ENCODE data around the gene SORBS2.
A peak's percentile ranks its signal among the peaks of the same experiment; 100 is the strongest.

SORBS2 gene

DNA sequence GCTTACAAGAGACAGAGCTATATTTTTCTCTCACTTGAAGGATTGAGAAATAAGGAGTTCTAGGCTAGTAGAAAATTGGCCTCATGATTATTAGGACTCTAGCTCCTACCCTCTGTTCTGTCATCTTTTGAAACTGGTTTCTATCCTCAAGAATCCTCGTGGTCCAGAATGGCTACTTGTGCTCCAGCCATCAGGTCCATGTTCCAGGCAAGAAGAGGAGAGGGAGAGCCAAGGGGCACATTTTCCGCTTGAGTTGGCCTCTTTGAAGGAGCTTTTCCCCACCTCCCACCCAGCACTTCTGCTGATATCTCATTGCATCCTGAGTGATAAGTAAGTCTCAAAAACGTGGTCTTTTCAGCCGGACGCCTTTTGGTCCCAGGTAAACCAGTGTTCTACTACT, 7.2 kb upstream of the SORBS2 start:
- no peaks in the 10 kb centered on the region for H3K36me3 ChIP-seq (ENCODE audit: insufficient read depth, low read length)

GRCh38 chr4:185817403-185817818, 5.4 kb upstream of the SORBS2 start:
- H3K9ac ChIP-seq (ENCODE audit: low read depth, low read length): no peak overlapping the region
- H3K4me1 ChIP-seq (ENCODE audit: insufficient read depth, low read length): peaks cover 15% of the 10 kb centered on the region
- no peaks in the 10 kb centered on the region for H3K27me3 ChIP-seq (ENCODE audit: insufficient read depth, low read length)
- no peak overlapping the region for H3K4me3 ChIP-seq (ENCODE audit: low read length)
- H3K9me3 ChIP-seq (ENCODE audit: insufficient read depth, low read depth, low read length): no peaks in the 10 kb centered on the region
- no peak overlapping the region for H3K27ac ChIP-seq (ENCODE audit: low read depth, low read length)
- no peaks in the 10 kb centered on the region for H3K36me3 ChIP-seq (ENCODE audit: insufficient read depth, low read length)
- 88% methylated on average over 8 of the region's 8 CpGs for WGBS

More for the DNA sequence above, 7.2 kb upstream of the SORBS2 start:
- Histone ChIP-seq H3K27me3 (ENCODE audit: insufficient read depth, low read length) (no peaks in the 10 kb centered on the region), H3K9ac (ENCODE audit: low read depth, low read length) (no peak overlapping the region), H3K4me1 (ENCODE audit: insufficient read depth, low read length) (peaks cover 18% of the 10 kb centered on the region; the same call in 1 of the 2 replicates), H3K27ac (ENCODE audit: low read depth, low read length) (no peak overlapping the region), H3K9me3 (ENCODE audit: insufficient read depth, low read depth, low read length) (no peaks in the 10 kb centered on the region), H3K4me3 (ENCODE audit: low read length) (no peak overlapping the region)
- WGBS: 96% methylated on average over 5 of the region's 5 CpGs

DNA sequence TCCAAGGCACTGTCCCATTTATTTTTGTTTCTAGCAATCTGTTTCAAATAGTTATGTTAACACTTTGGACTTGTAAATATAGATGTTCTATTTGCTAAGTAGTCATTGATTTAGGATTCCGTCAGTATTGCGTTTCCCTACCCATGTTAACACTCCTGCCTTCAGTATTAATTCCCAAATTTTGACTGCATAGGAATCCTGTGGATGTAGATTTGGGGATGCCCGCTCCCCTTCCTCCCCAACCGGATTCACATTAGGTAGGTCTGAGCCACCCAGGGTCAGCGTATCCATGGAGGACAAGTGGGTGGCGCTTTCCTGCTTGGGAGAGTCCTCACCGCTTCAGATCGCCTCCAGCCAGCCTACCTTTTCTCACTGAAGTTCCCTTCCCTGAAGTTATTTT, 1.1 kb upstream of the SORBS2 start:
- Histone ChIP-seq H3K36me3 (ENCODE audit: insufficient read depth, low read length) (no peaks in the 10 kb centered on the region), H3K9ac (ENCODE audit: low read depth, low read length) (no peak overlapping the region), H3K27me3 (ENCODE audit: insufficient read depth, low read length) (no peaks in the 10 kb centered on the region), H3K4me3 (ENCODE audit: low read length) (no peak overlapping the region), H3K27ac (ENCODE audit: low read depth, low read length) (no peak overlapping the region), H3K4me1 (ENCODE audit: insufficient read depth, low read length) (peaks cover 31% of the 10 kb centered on the region), H3K9me3 (ENCODE audit: insufficient read depth, low read depth, low read length) (no peaks in the 10 kb centered on the region)
- WGBS: 96% methylated on average over 7 of the region's 8 CpGs

- Histone ChIP-seq H3K27me3 (ENCODE audit: insufficient read depth, low read length) (no peaks in the 10 kb centered on the region), H3K4me3 (ENCODE audit: low read length) (peak overlapping the region; percentile 17; the same call in 1 of the 2 replicates), H3K4me1 (ENCODE audit: insufficient read depth, low read length) (peaks cover 32% of the 10 kb centered on the region), H3K9me3 (ENCODE audit: insufficient read depth, low read depth, low read length) (no peaks in the 10 kb centered on the region), H3K36me3 (ENCODE audit: insufficient read depth, low read length) (no peaks in the 10 kb centered on the region), H3K27ac (ENCODE audit: low read depth, low read length) (no peak overlapping the region; the same call in 1 of the 2 replicates), H3K9ac (ENCODE audit: low read depth, low read length) (0 out of 2 replicates have a peak overlapping the region, but pooled peaks have one; percentile 9)
- 76% methylated on average over 13 of the region's 13 CpGs for WGBS
Measured at GRCh38 chr4:185810746-185811508, 1.1 kb downstream of the SORBS2 start.

- Histone ChIP-seq H3K9me3 (ENCODE audit: insufficient read depth, low read depth, low read length) (no peaks in the 10 kb centered on the region), H3K9ac (ENCODE audit: low read depth, low read length) (no peak overlapping the region), H3K27ac (ENCODE audit: low read depth, low read length) (no peak overlapping the region), H3K4me1 (ENCODE audit: insufficient read depth, low read length) (peaks cover 40% of the 10 kb centered on the region), H3K27me3 (ENCODE audit: insufficient read depth, low read length) (no peaks in the 10 kb centered on the region), H3K4me3 (ENCODE audit: low read length) (no peak overlapping the region), H3K36me3 (ENCODE audit: insufficient read depth, low read length) (no peaks in the 10 kb centered on the region)
- WGBS: 69% methylated on average over 4 of the region's 4 CpGs
Measured at GRCh38 chr4:185809533-185810071, 2.4 kb downstream of the SORBS2 start.

GRCh38 chr4:185809121-185809520, 2.9 kb downstream of the SORBS2 start:
- Histone ChIP-seq H3K9ac (ENCODE audit: low read depth, low read length) (no peak overlapping the region), H3K27ac (ENCODE audit: low read depth, low read length) (no peak overlapping the region), H3K4me3 (ENCODE audit: low read length) (no peak overlapping the region), H3K27me3 (ENCODE audit: insufficient read depth, low read length) (no peaks in the 10 kb centered on the region), H3K9me3 (ENCODE audit: insufficient read depth, low read depth, low read length) (no peaks in the 10 kb centered on the region), H3K36me3 (ENCODE audit: insufficient read depth, low read length) (no peaks in the 10 kb centered on the region), H3K4me1 (ENCODE audit: insufficient read depth, low read length) (peaks cover 40% of the 10 kb centered on the region)
- WGBS: 72% methylated on average over 1 of the region's 1 CpG

DNA sequence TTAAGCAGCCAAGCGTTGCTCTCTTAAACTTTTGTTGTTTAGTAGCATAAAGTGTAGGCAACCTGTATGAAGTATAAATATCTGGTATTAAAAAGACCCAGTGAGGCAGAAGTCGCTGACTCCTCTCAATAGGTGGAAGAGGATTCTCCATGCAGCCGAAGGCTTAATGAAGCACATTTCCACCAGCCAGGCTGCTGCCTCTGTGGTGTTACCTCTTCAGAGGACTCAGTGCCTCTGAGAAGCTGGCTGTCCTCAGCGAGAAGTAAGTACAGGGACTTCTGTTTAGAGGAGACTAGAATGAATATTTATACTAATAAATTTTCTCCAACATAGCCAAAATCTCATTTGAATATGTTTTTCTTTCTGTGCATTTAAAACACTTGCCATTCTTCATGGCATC, 6.0 kb downstream of the SORBS2 start:
- WGBS: 85% methylated on average over 3 of the region's 4 CpGs
- Histone ChIP-seq H3K9ac (ENCODE audit: low read depth, low read length) (no peak overlapping the region), H3K9me3 (ENCODE audit: insufficient read depth, low read depth, low read length) (no peaks in the 10 kb centered on the region), H3K27ac (ENCODE audit: low read depth, low read length) (no peak overlapping the region), H3K27me3 (ENCODE audit: insufficient read depth, low read length) (no peaks in the 10 kb centered on the region), H3K36me3 (ENCODE audit: insufficient read depth, low read length) (no peaks in the 10 kb centered on the region), H3K4me1 (ENCODE audit: insufficient read depth, low read length) (peaks cover 32% of the 10 kb centered on the region), H3K4me3 (ENCODE audit: low read length) (no peak overlapping the region)

DNA sequence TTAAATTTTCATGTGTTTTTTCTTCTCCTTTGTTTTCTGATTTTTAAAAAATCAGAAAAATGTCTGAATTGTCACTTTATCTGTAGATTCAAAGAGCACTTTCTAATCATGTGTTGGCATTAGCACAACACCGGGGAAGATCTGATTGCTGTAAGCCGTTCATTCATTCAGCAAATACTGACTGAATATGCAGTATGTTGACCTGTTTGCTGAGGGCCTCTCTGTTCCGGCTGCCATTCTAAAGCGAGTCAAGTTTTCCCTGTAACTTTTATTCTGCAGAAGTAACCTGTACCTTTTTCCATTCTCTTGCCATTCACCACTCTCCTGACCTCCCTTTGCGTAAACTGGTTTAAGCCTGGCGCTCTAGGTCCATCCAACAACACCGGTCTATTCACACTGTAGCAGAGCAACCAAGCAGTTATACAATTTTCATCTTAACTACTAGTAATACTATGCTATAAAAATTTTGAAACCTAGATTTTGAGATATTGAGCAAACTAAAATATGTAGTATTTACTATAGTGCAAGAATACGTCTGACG, 6.7 kb downstream of the SORBS2 start:
- no peak overlapping the region for H3K9ac ChIP-seq (ENCODE audit: low read depth, low read length)
- H3K27me3 ChIP-seq (ENCODE audit: insufficient read depth, low read length): no peaks in the 10 kb centered on the region
- H3K9me3 ChIP-seq (ENCODE audit: insufficient read depth, low read depth, low read length): no peaks in the 10 kb centered on the region
- no peak overlapping the region for H3K27ac ChIP-seq (ENCODE audit: low read depth, low read length)
- peaks cover 26% of the 10 kb centered on the region for H3K4me1 ChIP-seq (ENCODE audit: insufficient read depth, low read length)
- no peaks in the 10 kb centered on the region for H3K36me3 ChIP-seq (ENCODE audit: insufficient read depth, low read length)
- H3K4me3 ChIP-seq (ENCODE audit: low read length): no peak overlapping the region
- 92% methylated on average over 9 of the region's 9 CpGs for WGBS

DNA sequence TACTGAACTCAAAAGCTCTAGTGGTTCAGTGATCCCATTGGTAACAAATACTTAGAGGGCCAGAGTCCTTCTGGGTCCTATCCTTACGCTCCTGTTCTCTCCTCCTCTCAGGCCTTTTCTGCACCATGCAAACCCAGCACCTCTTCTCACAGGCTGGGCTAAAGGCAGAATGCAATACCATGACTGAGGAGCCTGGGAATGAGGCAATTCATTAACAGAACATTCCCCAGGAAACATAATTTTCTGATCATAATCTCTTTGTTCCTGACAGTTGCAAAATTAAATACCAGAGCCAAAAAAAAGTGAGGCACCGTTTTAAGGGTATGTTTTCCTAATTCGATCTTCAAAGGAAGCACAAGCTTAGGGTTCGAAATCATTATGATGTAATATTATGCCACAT, 9.0 kb downstream of the SORBS2 start:
- H3K9me3 ChIP-seq (ENCODE audit: insufficient read depth, low read depth, low read length): no peaks in the 10 kb centered on the region
- no peak overlapping the region for H3K27ac ChIP-seq (ENCODE audit: low read depth, low read length)
- H3K4me1 ChIP-seq (ENCODE audit: insufficient read depth, low read length): peaks cover 16% of the 10 kb centered on the region
- no peaks in the 10 kb centered on the region for H3K36me3 ChIP-seq (ENCODE audit: insufficient read depth, low read length)
- 92% methylated on average over 4 of the region's 4 CpGs for WGBS
- no peak overlapping the region for H3K9ac ChIP-seq (ENCODE audit: low read depth, low read length)
- no peaks in the 10 kb centered on the region for H3K27me3 ChIP-seq (ENCODE audit: insufficient read depth, low read length)
- H3K4me3 ChIP-seq (ENCODE audit: low read length): no peak overlapping the region

GRCh38 chr4:185801471-185801870, 10.5 kb downstream of the SORBS2 start:
- Histone ChIP-seq H3K36me3 (ENCODE audit: insufficient read depth, low read length) (no peaks in the 10 kb centered on the region), H3K27ac (ENCODE audit: low read depth, low read length) (no peak overlapping the region), H3K4me3 (ENCODE audit: low read length) (no peak overlapping the region), H3K9me3 (ENCODE audit: insufficient read depth, low read depth, low read length) (no peaks in the 10 kb centered on the region), H3K27me3 (ENCODE audit: insufficient read depth, low read length) (no peaks in the 10 kb centered on the region), H3K4me1 (ENCODE audit: insufficient read depth, low read length) (peaks cover 16% of the 10 kb centered on the region), H3K9ac (ENCODE audit: low read depth, low read length) (no peak overlapping the region)
- WGBS: 96% methylated on average over 4 of the region's 4 CpGs

GRCh38 chr4:185800266-185800945, 11.6 kb downstream of the SORBS2 start:
- no peak overlapping the region for H3K4me3 ChIP-seq (ENCODE audit: low read length)
- H3K27me3 ChIP-seq (ENCODE audit: insufficient read depth, low read length): no peaks in the 10 kb centered on the region
- no peaks in the 10 kb centered on the region for H3K36me3 ChIP-seq (ENCODE audit: insufficient read depth, low read length)
- 96% methylated on average over 6 of the region's 7 CpGs for WGBS
- no peak overlapping the region for H3K9ac ChIP-seq (ENCODE audit: low read depth, low read length)
- H3K4me1 ChIP-seq (ENCODE audit: insufficient read depth, low read length): peaks cover 10% of the 10 kb centered on the region; the same call in 1 of the 2 replicates
- H3K9me3 ChIP-seq (ENCODE audit: insufficient read depth, low read depth, low read length): no peaks in the 10 kb centered on the region
- no peak overlapping the region for H3K27ac ChIP-seq (ENCODE audit: low read depth, low read length)

Data from HUES64 (cell line).